ENCODE results near the gene RNF13.
A peak's percentile ranks its signal among the peaks of the same experiment; 100 is the strongest.

GRCh38 chr3:149808209-149808829 is 4.7 kb upstream of the RNF13 start:
- TF ChIP-seq CTCF (IDR thresholded peaks at IDR 0.05) (peak; percentile 59 to 74 (median 62)), POLR2A (IDR thresholded peaks at IDR 0.05) (no peak)
